IMR-90 (cell line): ENCODE data around the gene PPL.

Experiments
- CEBPB ChIP-seq: IDR thresholded peaks from 2 replicates; pipeline ENCODE4 v1.6.1; 2012; ENCODE audit warnings: low read depth, low read length, improper control_type of control experiment
- MAFK ChIP-seq: IDR thresholded peaks from 2 replicates; pipeline ENCODE4 v1.6.1; 2012; ENCODE audit warnings: low read depth, low read length, improper control_type of control experiment
- MXI1 ChIP-seq: IDR thresholded peaks from 2 replicates; pipeline ENCODE4 v1.6.1; 2012; ENCODE audit warnings: low read depth, mild to moderate bottlenecking, low read length, moderate library complexity, borderline replicate concordance
- NFE2L2 ChIP-seq: fragments of 150-350 bp; IDR thresholded peaks from 2 replicates; pipeline ENCODE4 v1.6.1; 2016; ENCODE audit warnings: low read depth, mild to moderate bottlenecking, low read length
- POLR2A ChIP-seq: IDR thresholded peaks from 2 replicates; pipeline ENCODE4 v1.6.1; 2012; ENCODE audit warnings: mild to moderate bottlenecking, low read depth, low read length
- RAD21 ChIP-seq: IDR thresholded peaks from 2 replicates; pipeline ENCODE4 v1.6.1; 2012; ENCODE audit warnings: low read length, improper control_type of control experiment
- RCOR1 ChIP-seq: IDR thresholded peaks from 2 replicates; pipeline ENCODE4 v1.6.1; 2012; ENCODE audit warnings: mild to moderate bottlenecking, low read length, improper control_type of control experiment; ENCODE audit not compliant: insufficient replicate concordance
- SMC3 ChIP-seq: fragments of 150-350 bp; IDR thresholded peaks from 2 replicates; pipeline ENCODE4 v1.6.1; 2016; ENCODE audit warnings: low read depth, mild to moderate bottlenecking, antibody characterized with exemption, low read length, moderate library complexity
- USF2 ChIP-seq: fragments of 150-350 bp; IDR thresholded peaks from 2 replicates; pipeline ENCODE4 v1.6.1; 2017; ENCODE audit warnings: mild to moderate bottlenecking, antibody characterized with exemption, low read length, low read depth
- TF ChIP-seq, protein P1 (sequence below): conservative IDR thresholded peaks from 2 replicates; pipeline ENCODE4 v1.5.1; 2012; ENCODE audit warnings: mild to moderate bottlenecking, low read depth, low read length, improper control_type of control experiment

DNA sequence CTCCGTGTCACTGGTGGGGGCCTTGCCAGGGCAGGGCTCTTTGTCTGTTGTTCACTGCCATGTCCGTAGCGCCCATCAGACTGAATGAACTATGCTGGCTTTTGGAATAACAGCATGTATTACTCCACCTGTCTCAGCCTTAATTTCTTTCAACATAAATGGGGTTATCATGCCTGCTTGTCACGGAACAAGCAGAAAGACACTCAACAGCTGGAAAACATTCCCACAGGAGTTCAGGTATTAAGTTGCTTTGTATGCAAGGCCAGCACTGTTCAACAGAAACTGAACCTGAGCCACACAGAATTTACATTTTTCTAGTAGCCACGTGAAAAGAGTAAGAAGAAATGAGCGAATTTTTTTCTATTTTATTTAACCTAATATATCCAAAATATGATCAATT lies 13.1 kb downstream of the PPL start:
- TF ChIP-seq, protein P1, sequence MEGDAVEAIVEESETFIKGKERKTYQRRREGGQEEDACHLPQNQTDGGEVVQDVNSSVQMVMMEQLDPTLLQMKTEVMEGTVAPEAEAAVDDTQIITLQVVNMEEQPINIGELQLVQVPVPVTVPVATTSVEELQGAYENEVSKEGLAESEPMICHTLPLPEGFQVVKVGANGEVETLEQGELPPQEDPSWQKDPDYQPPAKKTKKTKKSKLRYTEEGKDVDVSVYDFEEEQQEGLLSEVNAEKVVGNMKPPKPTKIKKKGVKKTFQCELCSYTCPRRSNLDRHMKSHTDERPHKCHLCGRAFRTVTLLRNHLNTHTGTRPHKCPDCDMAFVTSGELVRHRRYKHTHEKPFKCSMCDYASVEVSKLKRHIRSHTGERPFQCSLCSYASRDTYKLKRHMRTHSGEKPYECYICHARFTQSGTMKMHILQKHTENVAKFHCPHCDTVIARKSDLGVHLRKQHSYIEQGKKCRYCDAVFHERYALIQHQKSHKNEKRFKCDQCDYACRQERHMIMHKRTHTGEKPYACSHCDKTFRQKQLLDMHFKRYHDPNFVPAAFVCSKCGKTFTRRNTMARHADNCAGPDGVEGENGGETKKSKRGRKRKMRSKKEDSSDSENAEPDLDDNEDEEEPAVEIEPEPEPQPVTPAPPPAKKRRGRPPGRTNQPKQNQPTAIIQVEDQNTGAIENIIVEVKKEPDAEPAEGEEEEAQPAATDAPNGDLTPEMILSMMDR, result no peak
- no peak for TF ChIP-seq USF2
- no peak for TF ChIP-seq CEBPB
- TF ChIP-seq RAD21, result no peak
- TF ChIP-seq MAFK, result no peak
- no peak for TF ChIP-seq POLR2A
- no peak for TF ChIP-seq MXI1
- no peak for TF ChIP-seq RCOR1
- no peak for TF ChIP-seq NFE2L2
- no peak for TF ChIP-seq SMC3
